Measurements from ENCODE around the gene CLPTM1L.
"Not testable (repeated sequence)": the region's sequence is repeated elsewhere in the genome, so short reads cannot be mapped to it uniquely, and the experiment has no call there.

CLPTM1L gene

GRCh38 chr5:1285883-1286291, 59.0 kb downstream of the CLPTM1L start:
- no peak for DNase-seq

GRCh38 chr5:1285141-1285540, 59.8 kb downstream of the CLPTM1L start:
- DNase-seq, result no peak

GRCh38 chr5:1284336-1284970, 60.4 kb downstream of the CLPTM1L start:
- DNase-seq, result not testable (repeated sequence)

- DNase-seq, result not testable (repeated sequence)
These were observed 61.2 kb downstream of the CLPTM1L start for GRCh38 chr5:1283729-1284041.

GRCh38 chr5:1282993-1283728, 61.7 kb downstream of the CLPTM1L start:
- not testable (repeated sequence) for DNase-seq

GRCh38 chr5:1282131-1282992, 62.5 kb downstream of the CLPTM1L start:
- no peak for DNase-seq

GRCh38 chr5:1281038-1281882, 63.6 kb downstream of the CLPTM1L start:
- no peak for DNase-seq

- no peak for DNase-seq
These were observed 64.5 kb downstream of the CLPTM1L start for GRCh38 chr5:1280177-1281037.

GRCh38 chr5:1279443-1280151, 65.3 kb downstream of the CLPTM1L start:
- no peak for DNase-seq

GRCh38 chr5:1278656-1279442, 66.0 kb downstream of the CLPTM1L start:
- no peak for DNase-seq

GRCh38 chr5:1278216-1278615, 66.7 kb downstream of the CLPTM1L start:
- DNase-seq, result no peak

GRCh38 chr5:1277781-1278180, 67.1 kb downstream of the CLPTM1L start:
- DNase-seq, result no peak

GRCh38 chr5:1277331-1277730, 67.6 kb downstream of the CLPTM1L start:
- DNase-seq, result no peak

- DNase-seq, result no peak
These were observed 68.0 kb downstream of the CLPTM1L start for GRCh38 chr5:1276930-1277329.

GRCh38 chr5:1275397-1276391, 69.2 kb downstream of the CLPTM1L start:
- not testable (repeated sequence) for DNase-seq

- no peak for DNase-seq
These were observed 70.4 kb downstream of the CLPTM1L start for GRCh38 chr5:1274471-1274870.

GRCh38 chr5:1273745-1274144, 71.2 kb downstream of the CLPTM1L start:
- DNase-seq, result no peak

- no peak for DNase-seq
These were observed 72.7 kb downstream of the CLPTM1L start for GRCh38 chr5:1272201-1272600.
